DND-41 (cell line): ENCODE measurements around the gene NUMA1.

Source experiments
- ATAC-seq: fragments of 200-7000 bp; cut with Tn5 transposase; 3 replicates; pipeline ENCODE4 v1.9.1; 2021; ENCODE audit warnings: low read depth; ENCODE audit not compliant: insufficient read depth
- DNase-seq: peaks from one replicate; pipeline ENCODE4 v3.0.0-alpha.2; 2020
- H2AFZ ChIP-seq: 2 replicates; pipeline ENCODE4 v1.6.0; 2012; ENCODE audit warnings: low read depth, low read length
- H3K27ac ChIP-seq: 2 replicates; pipeline ENCODE4 v1.5.1; 2012; ENCODE audit warnings: low read length, inconsistent platforms
- H3K27me3 ChIP-seq: fragments of 200-600 bp; sonication (generic); 2 replicates; pipeline ENCODE4 v1.6.0; 2012; ENCODE audit warnings: low read length, mild to moderate bottlenecking, inconsistent platforms; ENCODE audit not compliant: insufficient read depth, poor library complexity
- H3K36me3 ChIP-seq: 2 replicates; pipeline ENCODE4 v1.5.1; 2012; ENCODE audit warnings: low read length, inconsistent platforms; ENCODE audit not compliant: insufficient read depth
- H3K4me1 ChIP-seq: 2 replicates; pipeline ENCODE4 v1.5.1; 2012; ENCODE audit warnings: mild to moderate bottlenecking, low read length; ENCODE audit not compliant: insufficient read depth
- H3K4me2 ChIP-seq: 2 replicates; pipeline ENCODE4 v1.6.0; 2012; ENCODE audit warnings: mild to moderate bottlenecking, moderate library complexity, low read length, inconsistent platforms; ENCODE audit not compliant: insufficient read depth
- H3K4me3 ChIP-seq, 2 experiments: fragments of 200-600 bp in 1 of 2; shearing (Covaris generic) in 1 of 2; 2 replicates each; pipeline ENCODE4 v1.5.1; 2012 to 2016; ENCODE audit warnings: inconsistent platforms in 2 of 2, low read length in 2 of 2, mild to moderate bottlenecking in 2 of 2, low read depth in 1 of 2, moderate library complexity in 1 of 2
- H3K79me2 ChIP-seq: 2 replicates; pipeline ENCODE4 v1.6.0; 2012; ENCODE audit warnings: low read length, inconsistent platforms; ENCODE audit not compliant: insufficient read depth
- H3K9ac ChIP-seq: 2 replicates; pipeline ENCODE4 v1.6.0; 2012; ENCODE audit warnings: low read depth, mild to moderate bottlenecking, inconsistent platforms, low read length, moderate library complexity
- H3K9me3 ChIP-seq: 2 replicates; pipeline ENCODE4 v1.5.1; 2012; ENCODE audit warnings: low read length, moderate library complexity, mild to moderate bottlenecking, inconsistent platforms; ENCODE audit not compliant: insufficient read depth, severe bottlenecking
- H4K20me1 ChIP-seq: 2 replicates; pipeline ENCODE4 v1.6.0; 2012; ENCODE audit warnings: low read length; ENCODE audit not compliant: insufficient read depth
- EZH2 ChIP-seq: IDR thresholded peaks from 3 replicates; pipeline ENCODE4 v1.6.1; 2012; ENCODE audit warnings: borderline replicate concordance, low read depth, mild to moderate bottlenecking, moderate library complexity, low read length, inconsistent platforms; ENCODE audit not compliant: severe bottlenecking
- TF ChIP-seq, protein P1 (sequence below): IDR thresholded peaks from 2 replicates; pipeline ENCODE4 v1.5.1; 2012; ENCODE audit warnings: borderline replicate concordance, low read length, moderate library complexity, mild to moderate bottlenecking; ENCODE audit not compliant: poor library complexity, severe bottlenecking; ENCODE audit errors: extremely low read depth

Gene NUMA1

DNA sequence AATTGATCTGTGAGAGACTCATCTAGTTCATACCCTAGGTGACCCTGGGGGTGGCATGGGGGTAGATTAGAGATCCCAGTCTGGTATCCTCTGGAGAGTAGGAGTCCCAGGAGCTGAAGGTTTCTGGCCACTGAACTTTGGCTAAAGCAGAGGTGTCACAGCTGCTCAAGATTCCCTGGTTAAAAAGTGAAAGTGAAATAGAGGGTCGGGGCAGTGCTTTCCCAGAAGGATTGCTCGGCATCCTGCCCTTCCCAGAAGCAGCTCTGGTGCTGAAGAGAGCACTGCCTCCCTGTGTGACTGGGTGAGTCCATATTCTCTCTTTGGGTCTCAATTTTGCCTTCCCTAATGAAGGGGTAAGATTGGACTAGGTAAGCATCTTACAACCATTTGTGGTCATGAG lies 81.0 kb downstream of the NUMA1 start:
- DNase-seq = no peak
- TF ChIP-seq, protein P1, sequence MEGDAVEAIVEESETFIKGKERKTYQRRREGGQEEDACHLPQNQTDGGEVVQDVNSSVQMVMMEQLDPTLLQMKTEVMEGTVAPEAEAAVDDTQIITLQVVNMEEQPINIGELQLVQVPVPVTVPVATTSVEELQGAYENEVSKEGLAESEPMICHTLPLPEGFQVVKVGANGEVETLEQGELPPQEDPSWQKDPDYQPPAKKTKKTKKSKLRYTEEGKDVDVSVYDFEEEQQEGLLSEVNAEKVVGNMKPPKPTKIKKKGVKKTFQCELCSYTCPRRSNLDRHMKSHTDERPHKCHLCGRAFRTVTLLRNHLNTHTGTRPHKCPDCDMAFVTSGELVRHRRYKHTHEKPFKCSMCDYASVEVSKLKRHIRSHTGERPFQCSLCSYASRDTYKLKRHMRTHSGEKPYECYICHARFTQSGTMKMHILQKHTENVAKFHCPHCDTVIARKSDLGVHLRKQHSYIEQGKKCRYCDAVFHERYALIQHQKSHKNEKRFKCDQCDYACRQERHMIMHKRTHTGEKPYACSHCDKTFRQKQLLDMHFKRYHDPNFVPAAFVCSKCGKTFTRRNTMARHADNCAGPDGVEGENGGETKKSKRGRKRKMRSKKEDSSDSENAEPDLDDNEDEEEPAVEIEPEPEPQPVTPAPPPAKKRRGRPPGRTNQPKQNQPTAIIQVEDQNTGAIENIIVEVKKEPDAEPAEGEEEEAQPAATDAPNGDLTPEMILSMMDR = no peak
- TF ChIP-seq EZH2 = no peak
- no peak for ATAC-seq
- H2AFZ ChIP-seq = no peak overlapping the region
- no peak overlapping the region for H3K4me3 ChIP-seq
- H3K9ac ChIP-seq = no peak overlapping the region
- no peaks in the 10 kb centered on the region for H3K27me3 ChIP-seq
- H3K79me2 ChIP-seq = no peaks in the 10 kb centered on the region
- H3K4me2 ChIP-seq = no peak overlapping the region
- no peaks in the 10 kb centered on the region for H3K4me1 ChIP-seq
- H3K9me3 ChIP-seq = no peaks in the 10 kb centered on the region
- peaks cover 41% of the 10 kb centered on the region for H3K36me3 ChIP-seq
- H4K20me1 ChIP-seq = peaks cover 9% of the 10 kb centered on the region
- H3K27ac ChIP-seq = no peak overlapping the region

DNA sequence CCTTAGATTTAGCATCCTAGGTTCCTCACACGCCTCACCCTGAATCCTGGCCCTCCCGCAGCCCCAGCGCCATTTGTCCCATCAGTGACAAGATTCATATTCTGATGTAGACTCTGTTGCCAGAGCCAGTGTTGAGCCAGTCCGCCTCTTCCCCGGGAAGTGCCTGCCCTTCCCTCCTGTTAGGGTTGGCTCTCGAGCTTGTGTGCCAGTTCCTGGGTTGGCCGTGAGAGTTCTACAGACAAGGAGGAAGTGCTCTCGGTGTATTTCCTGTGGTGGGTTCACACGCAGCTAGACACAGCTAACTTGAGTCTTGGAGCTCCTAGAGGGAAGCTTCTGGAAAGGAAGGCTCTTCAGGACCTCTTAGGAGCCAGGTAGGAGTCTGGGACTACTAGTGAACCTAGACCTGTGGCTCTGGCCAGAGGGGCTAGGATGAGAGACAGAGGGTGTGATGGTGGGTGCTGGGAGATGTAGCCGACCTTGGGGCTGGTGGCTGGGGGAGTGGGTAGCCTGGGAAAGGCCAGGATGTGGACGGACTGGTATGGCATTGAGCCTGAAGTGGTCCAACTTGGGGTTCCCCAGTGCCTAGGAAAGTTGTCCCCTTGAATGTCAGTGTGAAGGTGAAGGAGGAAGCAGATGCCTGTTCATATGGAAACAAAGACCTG lies 81.6 kb downstream of the NUMA1 start, which contains the start of gene IL18BP:
Gene IL18BP (plus strand): TSS at position 261 of the 662 bp plus-strand sequence. CDS start 1,076 bp downstream, outside the sequence.
- H3K9ac ChIP-seq = no peak within 1 kb of the TSS
- peaks cover 7% of the 10 kb centered on the region for H4K20me1 ChIP-seq
- no peak within 1 kb of the TSS for H3K4me3 ChIP-seq
- no peaks in the 10 kb centered on the region for H3K27me3 ChIP-seq
- H3K4me2 ChIP-seq = no peak within 1 kb of the TSS
- no peak within 1 kb of the TSS for H2AFZ ChIP-seq
- peak; percentile 70 for ATAC-seq
- H3K27ac ChIP-seq = 0 out of 2 replicates have a peak within 1 kb of the TSS, but pooled peaks have one; percentile 2
- no peaks in the 10 kb centered on the region for H3K4me1 ChIP-seq
- no peaks in the 10 kb centered on the region for H3K79me2 ChIP-seq
- DNase-seq = peak; percentile 43
- TF ChIP-seq EZH2 = no peak
- TF ChIP-seq, protein P1 = no peak
- H3K36me3 ChIP-seq = peaks cover 35% of the 10 kb centered on the region
- H3K9me3 ChIP-seq = no peaks in the 10 kb centered on the region

DNA sequence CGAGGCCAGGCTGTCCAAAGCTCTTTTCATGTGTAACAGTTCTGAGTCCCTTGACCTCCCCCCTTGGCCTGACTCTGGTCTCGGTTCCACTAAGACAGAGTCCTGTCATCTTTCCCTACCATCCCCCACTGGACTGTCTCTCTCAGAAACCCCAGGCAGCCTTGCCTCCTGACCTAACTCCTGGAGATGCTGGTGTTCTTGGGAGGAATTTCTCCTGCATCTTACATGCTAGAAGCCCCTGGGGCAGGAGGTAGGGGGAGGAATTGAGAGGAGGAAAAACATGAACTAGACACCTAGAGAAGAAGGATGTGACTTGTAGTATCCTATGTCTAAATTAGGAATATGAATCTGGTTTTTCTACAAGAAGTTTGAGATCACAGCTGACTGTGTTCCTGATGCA lies 82.3 kb downstream of the NUMA1 start:
- H3K27me3 ChIP-seq = no peaks in the 10 kb centered on the region

More for the DNA sequence above, 82.3 kb downstream of the NUMA1 start:
- H3K27ac ChIP-seq = no peak overlapping the region
- no peak for ATAC-seq
- no peak overlapping the region for H3K9ac ChIP-seq
- H3K36me3 ChIP-seq = peaks cover 28% of the 10 kb centered on the region
- no peaks in the 10 kb centered on the region for H3K4me1 ChIP-seq
- TF ChIP-seq, protein P1 = no peak
- no peak for TF ChIP-seq EZH2
- no peaks in the 10 kb centered on the region for H3K79me2 ChIP-seq
- DNase-seq = no peak
- no peak overlapping the region for H3K4me2 ChIP-seq
- H3K4me3 ChIP-seq = no peak overlapping the region
- no peak overlapping the region for H2AFZ ChIP-seq
- peaks cover 7% of the 10 kb centered on the region for H4K20me1 ChIP-seq
- H3K9me3 ChIP-seq = no peaks in the 10 kb centered on the region
